ENCODE results near the gene EYS.

- TF ChIP-seq YY1 (IDR thresholded peaks at IDR 0.05; ENCODE audit: insufficient read depth, insufficient read length) (no peak), SUZ12 (IDR thresholded peaks at IDR 0.05; ENCODE audit: extremely low read depth, insufficient read depth, insufficient read length) (no peak), ZNF274 (IDR thresholded peaks at IDR 0.05; ENCODE audit: low read depth, low read length) (no peak)
These were observed 536.8 kb downstream of the EYS start for GRCh38 chr6:65170273-65170672.
